Measurements from ENCODE around the gene DNAJB8.

The DNAJB8 gene

DNA sequence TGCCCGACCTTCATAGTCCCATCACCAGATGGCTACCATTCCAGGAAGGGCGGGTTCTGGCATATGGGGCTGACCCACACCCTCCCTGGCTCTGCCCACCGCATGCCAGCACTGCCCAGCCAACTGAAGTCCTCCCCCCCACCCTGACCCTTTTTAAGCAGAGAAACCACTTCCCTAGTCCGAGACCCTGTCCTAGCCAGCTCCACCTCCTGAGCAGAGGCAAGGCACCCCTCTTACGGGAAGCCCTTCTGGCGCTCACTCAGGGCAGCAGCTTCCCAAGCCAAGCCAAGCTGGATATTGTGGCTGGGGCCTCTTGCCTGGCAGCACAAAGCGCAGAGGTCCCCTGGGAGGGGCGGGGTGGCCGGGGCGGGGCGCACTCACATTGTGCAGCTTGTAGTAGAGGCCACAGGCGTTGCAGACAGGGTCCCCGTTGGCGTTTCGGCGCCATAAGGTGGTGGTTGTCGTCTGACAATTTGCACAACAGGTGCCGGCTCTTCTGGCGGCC, 14.8 kb upstream of the DNAJB8 start:
- no peaks in the 10 kb centered on the region for H3K79me2 ChIP-seq (ENCODE audit: control insufficient read depth, low read length)
- no peaks in the 10 kb centered on the region for H3K4me1 ChIP-seq (ENCODE audit: control insufficient read depth, low read length)
- TF ChIP-seq EZH2phosphoT487 (IDR thresholded peaks at IDR 0.05; ENCODE audit: borderline replicate concordance, low read length) (no peak), CTCF (IDR thresholded peaks at IDR 0.05; ENCODE audit: low read depth, low read length, poor library complexity, severe bottlenecking) (no peak)
- no peaks in the 10 kb centered on the region for H3K36me3 ChIP-seq (ENCODE audit: control insufficient read depth, low read length)
- H3K4me2 ChIP-seq (ENCODE audit: low read length): no peak overlapping the region
- peaks cover 38% of the 10 kb centered on the region for H3K27me3 ChIP-seq (ENCODE audit: control insufficient read depth, low read length)
- H3K27ac ChIP-seq (ENCODE audit: low read depth, low read length): no peak overlapping the region
- H3K9me3 ChIP-seq (ENCODE audit: control insufficient read depth, insufficient read depth, low read length): no peaks in the 10 kb centered on the region
- no peak overlapping the region for H3K4me3 ChIP-seq (ENCODE audit: low read length)
- H3F3A ChIP-seq (ENCODE audit: control insufficient read depth, insufficient read depth): no peaks in the 10 kb centered on the region
- H3K9me2 ChIP-seq (replicated peaks; ENCODE audit: control insufficient read depth, low read length): no peaks in the 10 kb centered on the region
- no peaks in the 10 kb centered on the region for H4K20me1 ChIP-seq (ENCODE audit: control insufficient read depth, insufficient read depth, low read depth, low read length)

- H3K4me3 ChIP-seq (ENCODE audit: low read length): no peak overlapping the region
- no peaks in the 10 kb centered on the region for H3K36me3 ChIP-seq (ENCODE audit: control insufficient read depth, low read length)
- H3K79me2 ChIP-seq (ENCODE audit: control insufficient read depth, low read length): no peaks in the 10 kb centered on the region
- H4K20me1 ChIP-seq (ENCODE audit: control insufficient read depth, insufficient read depth, low read depth, low read length): no peaks in the 10 kb centered on the region
- H3K4me2 ChIP-seq (ENCODE audit: low read length): no peak overlapping the region
- H3K9me2 ChIP-seq (replicated peaks; ENCODE audit: control insufficient read depth, low read length): no peaks in the 10 kb centered on the region
- peaks cover 32% of the 10 kb centered on the region for H3K27me3 ChIP-seq (ENCODE audit: control insufficient read depth, low read length)
- TF ChIP-seq CTCF (IDR thresholded peaks at IDR 0.05; ENCODE audit: low read depth, low read length, poor library complexity, severe bottlenecking) (no peak), EZH2phosphoT487 (IDR thresholded peaks at IDR 0.05; ENCODE audit: borderline replicate concordance, low read length) (no peak)
- no peak overlapping the region for H3K27ac ChIP-seq (ENCODE audit: low read depth, low read length)
- no peaks in the 10 kb centered on the region for H3K4me1 ChIP-seq (ENCODE audit: control insufficient read depth, low read length)
- H3F3A ChIP-seq (ENCODE audit: control insufficient read depth, insufficient read depth): no peaks in the 10 kb centered on the region
- no peaks in the 10 kb centered on the region for H3K9me3 ChIP-seq (ENCODE audit: control insufficient read depth, insufficient read depth, low read length)
Observed at GRCh38 chr3:128480717-128481437, 14.2 kb upstream of the DNAJB8 start.

DNA sequence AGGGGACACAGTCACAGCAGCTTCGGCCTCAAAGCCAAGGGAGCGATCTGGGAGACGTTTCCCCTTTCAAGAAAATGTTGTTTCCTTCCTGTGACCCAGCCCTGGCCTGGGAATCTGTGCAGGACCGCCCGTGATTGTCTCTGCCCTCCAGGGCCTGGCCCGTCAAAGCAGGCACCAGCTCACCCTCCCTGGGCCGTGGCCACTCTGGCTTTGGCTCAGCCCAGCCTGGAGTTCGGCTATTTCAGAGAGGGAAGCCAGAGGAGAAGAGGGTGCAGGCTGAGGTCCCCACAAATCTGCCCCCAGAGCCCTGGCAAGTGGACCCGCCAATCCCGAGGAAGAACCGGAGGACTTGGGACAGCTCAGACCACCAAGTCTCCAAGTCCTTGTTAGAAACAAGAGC, 13.6 kb upstream of the DNAJB8 start:
- Histone ChIP-seq H3K4me2 (ENCODE audit: low read length) (no peak overlapping the region), H3K27me3 (ENCODE audit: control insufficient read depth, low read length) (peaks cover 26% of the 10 kb centered on the region), H3K36me3 (ENCODE audit: control insufficient read depth, low read length) (no peaks in the 10 kb centered on the region), H3K4me1 (ENCODE audit: control insufficient read depth, low read length) (no peaks in the 10 kb centered on the region), H3F3A (ENCODE audit: control insufficient read depth, insufficient read depth) (no peaks in the 10 kb centered on the region), H4K20me1 (ENCODE audit: control insufficient read depth, insufficient read depth, low read depth, low read length) (no peaks in the 10 kb centered on the region), H3K9me3 (ENCODE audit: control insufficient read depth, insufficient read depth, low read length) (no peaks in the 10 kb centered on the region), H3K79me2 (ENCODE audit: control insufficient read depth, low read length) (no peaks in the 10 kb centered on the region), H3K4me3 (ENCODE audit: low read length) (no peak overlapping the region), H3K27ac (ENCODE audit: low read depth, low read length) (no peak overlapping the region), H3K9me2 (replicated peaks; ENCODE audit: control insufficient read depth, low read length) (no peaks in the 10 kb centered on the region)
- TF ChIP-seq EZH2phosphoT487 (IDR thresholded peaks at IDR 0.05; ENCODE audit: borderline replicate concordance, low read length): no peak

- Histone ChIP-seq H3K27me3 (ENCODE audit: control insufficient read depth, low read length) (peaks cover 20% of the 10 kb centered on the region), H3K9me3 (ENCODE audit: control insufficient read depth, insufficient read depth, low read length) (no peaks in the 10 kb centered on the region)
Observed at GRCh38 chr3:128479558-128480086, 12.9 kb upstream of the DNAJB8 start.

More at GRCh38 chr3:128479558-128480086, 12.9 kb upstream of the DNAJB8 start:
- Histone ChIP-seq H3K9me2 (replicated peaks; ENCODE audit: control insufficient read depth, low read length) (no peaks in the 10 kb centered on the region), H3K4me1 (ENCODE audit: control insufficient read depth, low read length) (no peaks in the 10 kb centered on the region), H3K4me2 (ENCODE audit: low read length) (no peak overlapping the region), H3K27ac (ENCODE audit: low read depth, low read length) (no peak overlapping the region), H3F3A (ENCODE audit: control insufficient read depth, insufficient read depth) (no peaks in the 10 kb centered on the region), H4K20me1 (ENCODE audit: control insufficient read depth, insufficient read depth, low read depth, low read length) (no peaks in the 10 kb centered on the region), H3K79me2 (ENCODE audit: control insufficient read depth, low read length) (no peaks in the 10 kb centered on the region), H3K36me3 (ENCODE audit: control insufficient read depth, low read length) (no peaks in the 10 kb centered on the region), H3K4me3 (ENCODE audit: low read length) (no peak overlapping the region)
- TF ChIP-seq CTCF (IDR thresholded peaks at IDR 0.05; ENCODE audit: low read depth, low read length, poor library complexity, severe bottlenecking): no peak
- TF ChIP-seq EZH2phosphoT487 (IDR thresholded peaks at IDR 0.05; ENCODE audit: borderline replicate concordance, low read length): no peak
